ENCODE data around the gene KLF6. TPM values are rescaled to one million over a fixed set of nuclear protein-coding genes. Genes with fewer than 3 reads are reported as not detected.
A peak's percentile ranks its signal among the peaks of the same experiment; 100 is the strongest.

Gene KLF6
- total RNA-seq, 1 donor from 2014 or later: 99.1 TPM

DNA sequence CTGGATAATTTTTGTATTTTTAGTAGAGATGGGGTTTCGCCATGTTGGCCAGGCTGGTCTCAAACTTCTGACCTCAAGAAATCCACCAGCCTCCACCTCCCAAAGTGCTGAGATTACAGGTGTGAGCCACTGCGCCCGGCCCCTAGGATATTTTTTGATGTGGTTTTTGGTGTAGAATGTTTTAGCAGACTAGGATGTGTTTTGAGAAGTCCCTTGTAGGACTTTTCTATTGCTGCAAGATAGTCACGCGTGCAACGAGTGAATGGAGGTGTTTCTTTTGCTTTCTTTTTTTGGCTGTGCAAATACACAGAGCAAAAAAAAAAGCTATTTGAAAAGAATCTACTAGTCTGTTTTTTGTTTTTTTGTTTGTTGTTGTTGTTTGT, 29.8 kb upstream of the KLF6 start:
- no peak for DNase-seq (ENCODE audit: low spot score in 2 of 2, unreplicated experiment in 2 of 2)
- Mint-ChIP-seq H3K27me3 (ENCODE audit: low read depth) (no peaks in the 10 kb centered on the region), H3K36me3 (no peaks in the 10 kb centered on the region), H3K4me3 (no peak overlapping the region), H3K27ac (no peak overlapping the region), H3K4me1 (peaks cover 24% of the 10 kb centered on the region), H3K9me3 (no peaks in the 10 kb centered on the region)
- TF ChIP-seq, protein P1, sequence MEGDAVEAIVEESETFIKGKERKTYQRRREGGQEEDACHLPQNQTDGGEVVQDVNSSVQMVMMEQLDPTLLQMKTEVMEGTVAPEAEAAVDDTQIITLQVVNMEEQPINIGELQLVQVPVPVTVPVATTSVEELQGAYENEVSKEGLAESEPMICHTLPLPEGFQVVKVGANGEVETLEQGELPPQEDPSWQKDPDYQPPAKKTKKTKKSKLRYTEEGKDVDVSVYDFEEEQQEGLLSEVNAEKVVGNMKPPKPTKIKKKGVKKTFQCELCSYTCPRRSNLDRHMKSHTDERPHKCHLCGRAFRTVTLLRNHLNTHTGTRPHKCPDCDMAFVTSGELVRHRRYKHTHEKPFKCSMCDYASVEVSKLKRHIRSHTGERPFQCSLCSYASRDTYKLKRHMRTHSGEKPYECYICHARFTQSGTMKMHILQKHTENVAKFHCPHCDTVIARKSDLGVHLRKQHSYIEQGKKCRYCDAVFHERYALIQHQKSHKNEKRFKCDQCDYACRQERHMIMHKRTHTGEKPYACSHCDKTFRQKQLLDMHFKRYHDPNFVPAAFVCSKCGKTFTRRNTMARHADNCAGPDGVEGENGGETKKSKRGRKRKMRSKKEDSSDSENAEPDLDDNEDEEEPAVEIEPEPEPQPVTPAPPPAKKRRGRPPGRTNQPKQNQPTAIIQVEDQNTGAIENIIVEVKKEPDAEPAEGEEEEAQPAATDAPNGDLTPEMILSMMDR (IDR thresholded peaks at IDR 0.05; ENCODE audit: unreplicated experiment): no peak

GRCh38 chr10:3813986-3814837, 29.2 kb upstream of the KLF6 start:
- no peaks in the 10 kb centered on the region for H3K27me3 Mint-ChIP-seq (ENCODE audit: low read depth)
- DNase-seq (ENCODE audit: low spot score in 2 of 2, unreplicated experiment in 2 of 2): no peak
- TF ChIP-seq, protein P1 (IDR thresholded peaks at IDR 0.05; ENCODE audit: unreplicated experiment): no peak
- no peaks in the 10 kb centered on the region for H3K9me3 Mint-ChIP-seq
- no peak overlapping the region for H3K4me3 Mint-ChIP-seq
- H3K36me3 Mint-ChIP-seq: no peaks in the 10 kb centered on the region
- peaks cover 24% of the 10 kb centered on the region for H3K4me1 Mint-ChIP-seq
- no peak overlapping the region for H3K27ac Mint-ChIP-seq

- H3K27me3 Mint-ChIP-seq (ENCODE audit: low read depth): no peaks in the 10 kb centered on the region
- TF ChIP-seq, protein P1 (IDR thresholded peaks at IDR 0.05; ENCODE audit: unreplicated experiment): no peak
- H3K27ac Mint-ChIP-seq: no peak overlapping the region
- H3K4me1 Mint-ChIP-seq: peaks cover 24% of the 10 kb centered on the region
- H3K4me3 Mint-ChIP-seq: no peak overlapping the region
- no peaks in the 10 kb centered on the region for H3K9me3 Mint-ChIP-seq
- no peaks in the 10 kb centered on the region for H3K36me3 Mint-ChIP-seq
- no peak for DNase-seq (ENCODE audit: low spot score in 2 of 2, unreplicated experiment in 2 of 2)
These were observed 28.3 kb upstream of the KLF6 start for GRCh38 chr10:3813267-3813666.

DNA sequence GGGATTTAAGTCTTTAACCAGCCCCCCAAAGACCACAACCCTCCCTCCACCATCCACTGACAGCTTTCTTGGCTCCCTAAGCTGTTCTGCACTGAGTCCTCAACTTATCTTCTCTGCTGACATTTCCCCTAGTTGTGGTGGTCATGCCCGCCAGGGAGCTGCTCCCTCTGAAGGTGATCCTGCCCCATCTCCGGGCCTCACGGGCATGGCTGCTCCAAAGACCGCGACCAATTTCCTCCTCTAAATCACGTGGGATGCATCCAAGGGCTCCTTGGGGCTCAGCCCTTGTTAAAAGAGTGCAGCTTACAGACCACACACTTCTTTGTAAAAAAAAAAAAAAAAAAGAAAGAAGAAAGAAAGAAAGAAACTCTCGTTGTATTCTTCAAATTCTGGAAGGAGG, 27.1 kb upstream of the KLF6 start:
- Mint-ChIP-seq H3K27me3 (ENCODE audit: low read depth) (no peaks in the 10 kb centered on the region), H3K4me3 (no peak overlapping the region), H3K9me3 (no peaks in the 10 kb centered on the region), H3K36me3 (no peaks in the 10 kb centered on the region), H3K4me1 (peaks cover 28% of the 10 kb centered on the region), H3K27ac (peak overlapping the region; percentile 43)
- DNase-seq (ENCODE audit: low spot score in 2 of 2, unreplicated experiment in 2 of 2): no peak
- TF ChIP-seq, protein P1 (IDR thresholded peaks at IDR 0.05; ENCODE audit: unreplicated experiment): no peak

- peaks cover 35% of the 10 kb centered on the region for H3K4me1 Mint-ChIP-seq
- H3K4me3 Mint-ChIP-seq: no peak overlapping the region
- TF ChIP-seq, protein P1 (IDR thresholded peaks at IDR 0.05; ENCODE audit: unreplicated experiment): no peak
- H3K27me3 Mint-ChIP-seq (ENCODE audit: low read depth): no peaks in the 10 kb centered on the region
- DNase-seq (ENCODE audit: low spot score in 2 of 2, unreplicated experiment in 2 of 2): no peak
- peak overlapping the region; percentile 80 for H3K27ac Mint-ChIP-seq
- no peaks in the 10 kb centered on the region for H3K9me3 Mint-ChIP-seq
- no peaks in the 10 kb centered on the region for H3K36me3 Mint-ChIP-seq
These were observed 26.4 kb upstream of the KLF6 start for GRCh38 chr10:3811291-3811870.
